OCI-LY7 (cell line): Measurements from ENCODE around the gene TJP3. TPM values are rescaled to one million over a fixed set of nuclear protein-coding genes. Genes with fewer than 3 reads are reported as not detected.

ENCODE experiments used
- BruUV-seq: library from RNA; stranded (reverse); fragments of 400-500 nt; replicated peaks from 2 replicates; lab custom pipeline; 2021; lab: Mats Ljungman, UMichigan
- CTCF ChIA-PET: fragments of 300-600 bp; sonication (Branson Sonifier 250); formaldehyde crosslinking; loops from one replicate; lab custom pipeline; 2022; ENCODE audit warnings: antibody characterized with exemption; ENCODE audit not compliant: unreplicated experiment; lab: Charles Lee
- POLR2A ChIA-PET: fragments of 300-600 bp; sonication (Branson Sonifier 250); formaldehyde crosslinking; loops from one replicate; lab custom pipeline; 2022; ENCODE audit warnings: antibody characterized with exemption; lab: Charles Lee
- DNase-seq: peaks from one replicate; pipeline ENCODE4 v3.0.0-alpha.2; 2015; ENCODE audit warnings: low spot score
- H2AFZ ChIP-seq: fragments of 200-600 bp; sonication (generic), shearing (Covaris generic); 2 replicates; pipeline ENCODE4 v1.6.1; 2014; ENCODE audit warnings: mild to moderate bottlenecking, antibody characterized with exemption, low read length, moderate library complexity
- H3K27ac ChIP-seq: fragments of 200-600 bp; sonication (generic); 2 replicates; pipeline ENCODE4 v1.5.1; 2014; ENCODE audit warnings: mixed run types, low read depth, mild to moderate bottlenecking, moderate library complexity, low read length, inconsistent platforms; ENCODE audit not compliant: poor library complexity, severe bottlenecking
- H3K36me3 ChIP-seq: fragments of 200-600 bp; sonication (generic); 2 replicates; pipeline ENCODE4 v1.6.1; 2014; ENCODE audit warnings: mild to moderate bottlenecking, antibody characterized with exemption, low read length, moderate library complexity, mixed read lengths; ENCODE audit not compliant: insufficient read depth
- H3K4me1 ChIP-seq: fragments of 200-600 bp; sonication (generic); 2 replicates; pipeline ENCODE4 v1.5.1; 2014; ENCODE audit warnings: mild to moderate bottlenecking, low read length; ENCODE audit not compliant: insufficient read depth, poor library complexity, severe bottlenecking
- H3K4me2 ChIP-seq: fragments of 200-600 bp; sonication (generic); 2 replicates; pipeline ENCODE4 v1.6.1; 2014; ENCODE audit warnings: mild to moderate bottlenecking, low read length
- H3K4me3 ChIP-seq: fragments of 200-600 bp; sonication (generic); 2 replicates; pipeline ENCODE4 v1.5.1; 2014; ENCODE audit warnings: mild to moderate bottlenecking, low read depth, low read length; ENCODE audit not compliant: poor library complexity, severe bottlenecking
- H3K79me2 ChIP-seq: fragments of 200-600 bp; sonication (generic); 2 replicates; pipeline ENCODE4 v1.6.1; 2016; ENCODE audit warnings: low read depth, mild to moderate bottlenecking, low read length, moderate library complexity, mixed read lengths; ENCODE audit not compliant: insufficient read depth
- H3K9me2 ChIP-seq: fragments of 200-600 bp; sonication (generic); 2 replicates; pipeline ENCODE4 v1.6.1; 2016; ENCODE audit warnings: mild to moderate bottlenecking, low read length, mixed read lengths; ENCODE audit not compliant: insufficient read depth
- H3K9me3 ChIP-seq: fragments of 200-600 bp; sonication (generic); 2 replicates; pipeline ENCODE4 v1.6.1; 2014; ENCODE audit warnings: mild to moderate bottlenecking, mixed run types, low read length, mixed read lengths
- H4K20me1 ChIP-seq: fragments of 200-600 bp; sonication (generic); 2 replicates; pipeline ENCODE4 v1.6.1; 2014; ENCODE audit warnings: mild to moderate bottlenecking, antibody characterized with exemption, low read length, moderate library complexity, mixed read lengths; ENCODE audit not compliant: insufficient read depth
- CTCF ChIP-seq: fragments of 200-600 bp; sonication (generic); conservative IDR thresholded peaks from 2 replicates; pipeline ENCODE4 v1.5.1; 2014; ENCODE audit warnings: mild to moderate bottlenecking, antibody characterized with exemption, low read length, moderate library complexity, mixed read lengths
- EZH2phosphoT487 ChIP-seq: fragments of 200-600 bp; sonication (generic); IDR thresholded peaks from 2 replicates; pipeline ENCODE4 v1.6.1; 2018; ENCODE audit warnings: low read depth, borderline replicate concordance, mild to moderate bottlenecking, mixed run types, antibody characterized with exemption, low read length, moderate library complexity, mixed read lengths
- intact Hi-C: fragments of 100-400 bp; cut with micrococcal nuclease; formaldehyde crosslinking; loops from one replicate; pipeline ENCODE4 v1.10.0; 2022; ENCODE audit not compliant: unreplicated experiment
- total RNA-seq, 2 experiments: library from RNA; depleted of rRNA in 1 of 2; stranded (reverse); fragments of >200 nt in 1 of 2; shearing (Covaris generic) in 1 of 2; gene quantifications; 2 replicates each; pipeline ENCODE4 v1.2.3, GENCODE V29; 2014 to 2022

The TJP3 gene
- total RNA-seq, 2 experiments from 2014 or later: 0.69 to 1.8 TPM

GRCh38 chr19:3785451-3785937 is 77.3 kb downstream of the TJP3 start:
- no peak for DNase-seq
- ChIA-PET POLR2A (no interaction called here), CTCF (no interaction called here)
- Histone ChIP-seq H3K9me2 (no peaks in the 10 kb centered on the region), H3K4me1 (no peaks in the 10 kb centered on the region), H4K20me1 (no peaks in the 10 kb centered on the region), H3K9me3 (peaks cover 8% of the 10 kb centered on the region; the same call in 1 of the 2 replicates), H3K27ac (no peak overlapping the region), H3K4me3 (no peak overlapping the region), H3K79me2 (no peaks in the 10 kb centered on the region), H3K36me3 (no peaks in the 10 kb centered on the region), H2AFZ (no peak overlapping the region), H3K4me2 (no peak overlapping the region)
- intact Hi-C loops: no loop called here
- BruUV-seq: no TSS peak
- TF ChIP-seq EZH2phosphoT487: no peak
- no peak for TF ChIP-seq CTCF

DNA sequence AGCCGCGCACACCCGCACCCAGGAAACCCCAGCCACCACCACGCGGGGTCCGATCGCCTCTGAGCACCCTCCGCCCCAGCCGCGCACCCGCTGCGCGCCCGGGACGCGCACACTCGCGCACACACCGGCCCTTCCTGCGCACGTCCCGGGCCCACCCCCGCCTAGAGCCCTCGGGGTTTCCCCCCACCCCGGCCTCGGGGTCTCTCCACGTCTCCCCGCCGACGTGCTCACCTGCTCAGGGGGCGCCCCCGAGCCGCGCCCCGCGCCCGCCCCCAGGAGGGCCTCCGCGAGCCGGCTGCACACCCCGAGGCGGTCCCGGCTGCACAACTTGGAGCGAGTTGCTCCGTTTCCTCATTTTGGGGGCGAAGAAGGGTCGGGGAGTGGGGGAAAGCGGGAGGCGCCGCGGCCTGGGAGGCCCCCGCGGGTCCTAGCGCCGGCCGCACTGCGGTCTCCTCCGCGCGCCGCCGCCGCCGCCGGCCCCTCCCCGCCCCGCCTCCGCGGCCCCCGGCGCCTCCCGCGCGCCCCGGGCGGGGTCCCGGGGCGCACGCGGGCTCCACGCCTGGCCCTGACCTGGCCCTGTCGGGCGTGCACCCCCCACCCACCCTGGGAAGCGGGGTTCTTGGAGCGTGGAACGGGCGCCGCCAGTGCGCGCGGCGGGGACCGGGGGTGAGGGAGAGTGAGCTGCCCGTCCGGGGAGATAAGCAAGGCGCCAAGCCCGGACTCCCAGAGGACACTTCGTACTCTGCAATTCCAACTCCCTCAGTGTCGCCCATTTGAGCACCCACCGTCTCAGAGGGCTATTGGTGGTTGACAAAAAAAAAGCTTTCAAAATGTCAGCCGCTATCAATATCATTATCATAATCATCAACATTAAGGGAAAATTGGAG is 78.0 kb downstream of the TJP3 start, which contains the start of gene MATK:
Gene MATK, minus strand, starts transcription at position 444 of the 887 bp plus-strand sequence. CDS start 1,246 bp downstream, outside the sequence.
- Histone ChIP-seq H3K9me3 (peaks cover 6% of the 10 kb centered on the region; the same call in 1 of the 2 replicates), H2AFZ (no peak within 1 kb of the TSS), H3K9me2 (no peaks in the 10 kb centered on the region), H3K79me2 (no peaks in the 10 kb centered on the region), H3K4me3 (no peak within 1 kb of the TSS), H3K4me2 (no peak within 1 kb of the TSS), H3K36me3 (no peaks in the 10 kb centered on the region), H3K4me1 (no peaks in the 10 kb centered on the region), H3K27ac (no peak within 1 kb of the TSS), H4K20me1 (no peaks in the 10 kb centered on the region)
- intact Hi-C loops: no loop called here
- CTCF ChIA-PET: no interaction called here
- POLR2A ChIA-PET: no interaction called here
- TF ChIP-seq CTCF (no peak), EZH2phosphoT487 (no peak)
- BruUV-seq: no TSS peak
- no peak for DNase-seq
